Smooth muscle cell (in vitro differentiated cells): ENCODE measurements around the gene HSFX4. TPM values are rescaled to one million over a fixed set of nuclear protein-coding genes. Genes with fewer than 3 reads are reported as not detected.
A peak's percentile ranks its signal among the peaks of the same experiment; 100 is the strongest.
"Not testable (repeated sequence)": the region's sequence is repeated elsewhere in the genome, so short reads cannot be mapped to it uniquely, and the experiment has no call there.

Source experiments
- DNase-seq: peaks from one replicate; lab custom pipeline; 2025; ENCODE audit not compliant: unreplicated experiment; lab: John Stamatoyannopoulos, UW
- H2AFZ ChIP-seq: fragments of 200-600 bp; sonication (generic); 2 replicates; pipeline ENCODE4 v1.6.0; 2016; ENCODE audit warnings: antibody characterized with exemption, low read depth, mild to moderate bottlenecking
- H3F3A ChIP-seq: fragments of 200-600 bp; sonication (generic); 2 replicates; pipeline ENCODE4 v1.6.0; 2017; ENCODE audit warnings: antibody characterized with exemption, low read depth
- H3K27ac ChIP-seq: fragments of 200-600 bp; sonication (generic); 2 replicates; pipeline ENCODE4 v1.5.1; 2016; ENCODE audit warnings: low read depth, mild to moderate bottlenecking
- H3K27me3 ChIP-seq: fragments of 200-600 bp; sonication (generic); 2 replicates; pipeline ENCODE4 v1.6.1; 2016; ENCODE audit warnings: low read depth, mild to moderate bottlenecking
- H3K36me3 ChIP-seq: fragments of 200-600 bp; sonication (generic); 2 replicates; pipeline ENCODE4 v1.5.1; 2016; ENCODE audit warnings: low read depth
- H3K4me1 ChIP-seq: fragments of 200-600 bp; sonication (generic); 2 replicates; pipeline ENCODE4 v1.5.1; 2016; ENCODE audit warnings: low read depth
- H3K4me2 ChIP-seq: fragments of 200-600 bp; sonication (generic); 2 replicates; pipeline ENCODE4 v1.6.0; 2016; ENCODE audit warnings: mild to moderate bottlenecking
- H3K4me3 ChIP-seq: fragments of 200-600 bp; sonication (generic); 2 replicates; pipeline ENCODE4 v1.5.1; 2016; ENCODE audit warnings: mild to moderate bottlenecking
- H3K79me2 ChIP-seq: fragments of 200-600 bp; sonication (generic); 2 replicates; pipeline ENCODE4 v1.6.0; 2016; ENCODE audit warnings: low read depth, mild to moderate bottlenecking
- H3K9ac ChIP-seq: fragments of 200-600 bp; sonication (generic); 2 replicates; pipeline ENCODE4 v1.6.0; 2016; ENCODE audit warnings: low read depth
- H3K9me3 ChIP-seq: fragments of 200-600 bp; sonication (generic); replicated peaks from 2 replicates; pipeline ENCODE4 v1.5.1; 2016; ENCODE audit warnings: low read depth
- H4K20me1 ChIP-seq: fragments of 200-600 bp; sonication (generic); 2 replicates; pipeline ENCODE4 v1.6.0; 2016; ENCODE audit warnings: low read depth
- WGBS: methylation state at CpG from one replicate; pipeline ENCODE4 v1.1.7; 2016; ENCODE audit warnings: low lambda C conversion rate; 5-methylcytosine and 5-hydroxymethylcytosine counted together
- polyA plus RNA-seq: library from polyadenylated mRNA; unstranded; fragments of >200 nt; fragmentation: Nextera tagmentation; extraction: Ambion mirVana; gene quantifications from 2 replicates; pipeline ENCODE4 v1.2.1, GENCODE V29; 2016
- total RNA-seq: library from RNA; depleted of rRNA; stranded (reverse); fragments of >200 nt; gene quantifications from 2 replicates; pipeline ENCODE4 v1.2.3, GENCODE V29; 2014
- TF ChIP-seq, protein P1 (sequence below): fragments of 200-600 bp; sonication (generic); IDR thresholded peaks from 2 replicates; pipeline ENCODE4 v1.5.1; 2017; ENCODE audit warnings: borderline replicate concordance, mild to moderate bottlenecking, antibody characterized with exemption; ENCODE audit not compliant: insufficient read depth, poor library complexity, severe bottlenecking

HSFX4 gene
- total and polyA plus RNA-seq, 2 experiments from 2014 or later: not detected

DNA sequence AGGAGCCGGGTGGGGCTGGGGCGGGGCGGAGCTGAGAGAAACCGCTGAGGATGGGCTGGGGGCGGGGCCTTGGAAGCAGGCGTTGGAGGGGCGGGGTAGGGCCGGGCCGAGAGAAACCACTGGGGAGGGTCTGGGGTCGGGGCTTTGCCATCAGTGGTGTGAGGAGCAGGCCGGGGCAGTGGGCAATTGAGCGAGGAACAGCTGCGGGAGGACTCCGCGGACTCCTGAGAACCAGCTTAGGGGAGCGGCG lies 10.2 kb downstream of the HSFX4 start:
- no peaks in the 10 kb centered on the region for H3K9me3 ChIP-seq
- peak overlapping the region; percentile 87 for H3K9ac ChIP-seq
- 19% methylated on average over 7 of the region's 17 CpGs for WGBS
- peak overlapping the region; percentile 96 for H3K27ac ChIP-seq
- no peaks in the 10 kb centered on the region for H3K27me3 ChIP-seq
- H3K36me3 ChIP-seq: no peaks in the 10 kb centered on the region
- H3K4me1 ChIP-seq: no peaks in the 10 kb centered on the region
- H3K79me2 ChIP-seq: peaks cover 10% of the 10 kb centered on the region
- no peak for DNase-seq
- TF ChIP-seq, protein P1, sequence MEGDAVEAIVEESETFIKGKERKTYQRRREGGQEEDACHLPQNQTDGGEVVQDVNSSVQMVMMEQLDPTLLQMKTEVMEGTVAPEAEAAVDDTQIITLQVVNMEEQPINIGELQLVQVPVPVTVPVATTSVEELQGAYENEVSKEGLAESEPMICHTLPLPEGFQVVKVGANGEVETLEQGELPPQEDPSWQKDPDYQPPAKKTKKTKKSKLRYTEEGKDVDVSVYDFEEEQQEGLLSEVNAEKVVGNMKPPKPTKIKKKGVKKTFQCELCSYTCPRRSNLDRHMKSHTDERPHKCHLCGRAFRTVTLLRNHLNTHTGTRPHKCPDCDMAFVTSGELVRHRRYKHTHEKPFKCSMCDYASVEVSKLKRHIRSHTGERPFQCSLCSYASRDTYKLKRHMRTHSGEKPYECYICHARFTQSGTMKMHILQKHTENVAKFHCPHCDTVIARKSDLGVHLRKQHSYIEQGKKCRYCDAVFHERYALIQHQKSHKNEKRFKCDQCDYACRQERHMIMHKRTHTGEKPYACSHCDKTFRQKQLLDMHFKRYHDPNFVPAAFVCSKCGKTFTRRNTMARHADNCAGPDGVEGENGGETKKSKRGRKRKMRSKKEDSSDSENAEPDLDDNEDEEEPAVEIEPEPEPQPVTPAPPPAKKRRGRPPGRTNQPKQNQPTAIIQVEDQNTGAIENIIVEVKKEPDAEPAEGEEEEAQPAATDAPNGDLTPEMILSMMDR: no peak
- no peaks in the 10 kb centered on the region for H4K20me1 ChIP-seq
- peak overlapping the region; percentile 82 for H3K4me2 ChIP-seq
- H2AFZ ChIP-seq: no peak overlapping the region
- H3F3A ChIP-seq: no peaks in the 10 kb centered on the region
- H3K4me3 ChIP-seq: peak overlapping the region; percentile 66

DNA sequence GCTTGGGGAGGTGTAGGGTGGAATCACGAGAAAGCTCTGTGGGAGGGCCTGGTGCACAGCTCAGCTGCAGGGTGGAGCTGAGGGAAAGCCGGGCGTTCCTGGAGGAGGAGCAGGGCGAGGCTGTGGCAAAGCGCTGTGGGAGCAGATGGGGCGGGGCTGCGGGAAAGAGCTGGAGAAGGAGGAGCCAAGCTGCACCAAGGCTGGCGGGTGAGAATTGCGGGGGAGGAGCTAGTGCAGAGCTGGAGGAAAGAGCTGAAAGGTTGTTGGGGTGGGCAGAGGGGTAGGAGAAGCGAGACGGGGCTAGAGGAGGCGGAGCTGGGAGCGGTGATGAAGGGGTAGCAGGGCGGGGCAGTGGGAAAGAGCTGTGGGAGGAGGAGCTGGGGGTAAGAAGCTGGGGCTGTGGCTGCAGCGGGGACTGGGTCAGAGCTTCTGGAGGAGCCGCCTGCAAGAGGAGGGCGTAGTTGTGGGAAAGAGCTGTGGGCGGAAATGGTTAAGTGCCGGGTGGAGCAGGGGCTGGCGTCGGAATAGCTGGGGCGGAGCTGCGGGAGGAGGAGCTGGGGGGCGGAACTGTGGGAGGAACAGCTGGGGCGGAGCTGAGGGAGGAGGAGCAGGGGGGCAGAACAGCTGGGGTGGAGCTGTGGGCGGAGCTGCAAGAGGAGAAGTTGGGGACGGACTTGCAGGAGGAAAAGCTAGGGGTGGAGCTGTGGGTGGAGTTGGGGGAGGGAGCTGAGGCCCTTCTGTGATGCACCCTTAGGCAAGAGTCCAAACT lies 10.7 kb downstream of the HSFX4 start:
- H2AFZ ChIP-seq: no peak overlapping the region

DNA sequence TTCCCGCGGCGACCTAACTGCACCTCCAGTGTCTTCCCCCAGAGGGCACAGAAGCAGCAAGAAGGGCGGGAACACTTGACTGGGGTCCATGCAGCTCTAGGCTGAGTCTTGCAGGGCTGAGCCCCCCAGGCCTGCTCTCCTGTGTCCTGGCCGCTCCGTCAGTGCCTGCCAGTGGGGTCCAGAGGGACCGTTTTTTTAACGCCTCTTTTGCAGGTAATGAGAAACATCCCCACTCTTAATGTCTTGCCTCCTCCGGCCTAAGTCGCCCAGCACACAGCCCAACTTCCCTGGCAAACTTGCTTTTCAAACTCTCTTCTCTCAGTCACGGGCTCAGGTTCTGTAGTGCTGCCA lies 11.3 kb downstream of the HSFX4 start:
- not testable (repeated sequence) for H3K9me3 ChIP-seq, H3K9ac ChIP-seq, DNase-seq, H3K4me1 ChIP-seq, H3F3A ChIP-seq, H4K20me1 ChIP-seq, H2AFZ ChIP-seq, H3K36me3 ChIP-seq, H3K4me3 ChIP-seq, H3K27ac ChIP-seq, H3K27me3 ChIP-seq
- TF ChIP-seq, protein P1: peak; percentile 36
- 58% methylated on average over 11 of the region's 11 CpGs for WGBS
- Histone ChIP-seq H3K79me2 (peaks cover 10% of the 10 kb centered on the region), H3K4me2 (peak overlapping the region; percentile 70)

More for the DNA sequence above, 10.7 kb downstream of the HSFX4 start:
- Histone ChIP-seq H3K36me3 (no peaks in the 10 kb centered on the region), H4K20me1 (no peaks in the 10 kb centered on the region), H3K27ac (peak overlapping the region; percentile 96), H3K4me3 (peak overlapping the region; percentile 66), H3K79me2 (peaks cover 10% of the 10 kb centered on the region), H3K9ac (peak overlapping the region; percentile 87), H3K9me3 (no peaks in the 10 kb centered on the region), H3K27me3 (no peaks in the 10 kb centered on the region), H3F3A (no peaks in the 10 kb centered on the region), H3K4me2 (peak overlapping the region; percentile 82), H3K4me1 (no peaks in the 10 kb centered on the region)
- 44% methylated on average over 12 of the region's 27 CpGs for WGBS
- DNase-seq: peak; percentile 82
- TF ChIP-seq, protein P1: no peak

DNA sequence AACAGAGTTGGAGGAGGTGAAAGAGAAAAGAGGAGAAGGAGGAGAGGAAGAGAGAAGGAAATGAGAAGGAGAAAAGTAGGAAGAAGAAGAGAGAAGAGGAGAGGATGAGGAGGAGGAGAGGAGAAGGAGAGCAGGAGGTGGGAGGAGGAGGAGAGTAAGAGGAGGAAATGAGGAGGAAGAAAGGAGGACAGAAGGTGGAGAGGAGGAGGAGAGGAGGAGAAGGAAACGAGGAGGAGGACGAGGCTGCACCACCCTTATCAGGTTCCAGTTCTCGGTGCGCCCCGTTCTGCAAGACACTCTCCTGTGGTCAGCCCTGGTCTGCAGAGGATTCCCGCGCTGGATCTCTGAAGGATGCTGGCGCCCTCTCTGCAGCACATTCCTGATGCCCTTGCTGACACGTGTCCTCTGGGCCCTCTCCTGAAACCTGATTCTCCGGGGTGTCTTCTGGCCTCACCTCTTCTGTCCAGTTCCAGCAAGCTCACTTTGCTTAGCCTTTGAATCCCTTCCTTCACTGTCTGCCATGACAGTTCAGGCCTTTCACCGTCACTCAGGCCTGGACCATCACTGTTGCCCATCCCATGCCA lies 15.8 kb downstream of the HSFX4 start:
- WGBS: 76% methylated on average over 10 of the region's 11 CpGs
- not testable (repeated sequence) for H3K4me3 ChIP-seq, H4K20me1 ChIP-seq

DNA sequence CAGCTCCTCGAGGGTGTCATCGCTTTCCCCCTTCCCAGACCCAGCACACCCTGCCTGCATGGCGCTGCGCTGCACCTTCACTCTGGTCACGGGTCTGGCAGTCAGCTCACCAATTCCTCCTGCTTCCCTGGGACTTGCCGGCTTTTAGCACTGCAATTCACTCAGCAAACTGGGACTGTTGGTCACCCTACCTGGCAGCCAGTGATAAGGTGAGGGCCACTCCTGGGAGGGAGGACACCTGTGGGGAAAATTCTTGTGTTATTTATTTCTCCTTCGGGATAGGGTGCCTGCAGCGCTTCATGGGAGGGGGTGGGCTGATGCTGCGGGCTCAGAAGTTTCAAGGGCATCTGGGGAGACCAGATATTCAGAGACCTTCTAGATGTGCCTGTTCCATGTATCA lies 16.4 kb downstream of the HSFX4 start:
- not testable (repeated sequence) for H3K9me3 ChIP-seq, H3K36me3 ChIP-seq, H3K27ac ChIP-seq, H3K79me2 ChIP-seq, H2AFZ ChIP-seq, H4K20me1 ChIP-seq, H3K4me2 ChIP-seq, H3K4me3 ChIP-seq, H3F3A ChIP-seq, H3K4me1 ChIP-seq, H3K27me3 ChIP-seq, H3K9ac ChIP-seq, DNase-seq
- 88% methylated on average over 7 of the region's 9 CpGs for WGBS

More for the DNA sequence above, 15.8 kb downstream of the HSFX4 start:
- H3K4me1 ChIP-seq, H3F3A ChIP-seq, DNase-seq, H3K4me2 ChIP-seq, H3K36me3 ChIP-seq, H3K79me2 ChIP-seq, H3K9me3 ChIP-seq, H3K27me3 ChIP-seq, H3K9ac ChIP-seq, H3K27ac ChIP-seq, H2AFZ ChIP-seq: not testable (repeated sequence)

DNA sequence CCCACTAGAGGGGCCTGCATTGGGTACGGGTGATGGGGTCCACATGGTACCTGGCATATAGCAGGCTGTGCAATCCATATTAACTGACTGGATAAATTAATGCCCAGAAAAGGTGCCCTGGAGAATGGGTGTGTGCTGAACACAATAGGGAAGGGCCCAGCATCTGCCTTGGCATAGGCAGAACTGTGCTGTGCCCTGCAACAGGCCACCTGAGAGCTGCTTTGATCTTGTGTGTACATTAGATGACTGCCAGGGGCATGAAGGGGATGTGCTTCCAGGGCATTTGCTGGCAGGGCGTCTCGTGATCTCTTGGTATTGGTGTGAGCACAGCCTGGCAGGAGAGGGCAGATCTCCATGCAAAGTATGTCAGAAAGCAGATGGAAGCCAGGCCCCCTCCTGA lies 17.6 kb downstream of the HSFX4 start:
- H3K27ac ChIP-seq, H3K4me2 ChIP-seq, DNase-seq, H2AFZ ChIP-seq, H3F3A ChIP-seq, H3K9ac ChIP-seq, H4K20me1 ChIP-seq, H3K36me3 ChIP-seq, H3K4me3 ChIP-seq, H3K27me3 ChIP-seq, H3K79me2 ChIP-seq, H3K9me3 ChIP-seq, H3K4me1 ChIP-seq: not testable (repeated sequence)
- WGBS: no CpG with 5 or more reads among the region's 3 CpGs
